ENCODE measurements around the gene LDHA. TPM values are rescaled to one million over a fixed set of nuclear protein-coding genes. Genes with fewer than 3 reads are reported as not detected.

The LDHA gene
- total and polyA plus RNA-seq, 2 of the 13 experiments (the other 11 are each of a cell fraction or from before 2014, with no cell fraction given): 805 to 1,547 TPM

DNA sequence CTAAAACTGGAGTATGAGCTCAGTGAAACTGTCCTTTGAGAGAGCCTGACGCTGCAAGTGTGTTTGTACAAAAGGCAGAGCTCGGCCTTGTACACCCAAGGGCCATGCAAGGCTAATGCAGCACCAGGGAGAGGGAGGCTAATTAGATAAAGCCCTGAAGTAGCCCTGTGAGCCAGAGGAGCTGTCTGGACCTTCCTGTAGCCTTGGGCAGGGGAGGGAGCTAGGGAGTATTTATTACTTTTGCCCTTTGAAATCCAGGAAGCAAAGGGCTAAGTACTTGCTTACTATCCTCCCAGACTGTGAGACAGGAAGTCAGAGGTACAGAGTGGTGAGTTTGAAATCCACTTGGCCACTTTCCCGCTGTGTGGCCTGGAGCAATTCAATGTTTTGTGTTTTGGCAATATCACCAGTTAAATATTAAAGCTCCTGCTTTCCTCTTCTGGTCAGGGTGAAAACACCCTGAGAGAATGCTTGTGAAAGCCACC, 10.2 kb upstream of the LDHA start (continued):
- TF ChIP-seq ZNF142 (CRISPR knock-in tag; IDR thresholded peaks at IDR 0.05) (no peak), ZNF101 (CRISPR knock-in tag; IDR thresholded peaks at IDR 0.05; ENCODE audit: borderline replicate concordance, low read depth) (0 out of 2 replicates have a peak, but pooled peaks have one; percentile 26), ZNF720 (CRISPR knock-in tag; IDR thresholded peaks at IDR 0.05) (no peak), ZNF234 (CRISPR knock-in tag; conservative IDR thresholded peaks at IDR 0.05) (no peak), ZNF572 (CRISPR knock-in tag; IDR thresholded peaks at IDR 0.05) (peak; percentile 1; the same call in 1 of the 2 replicates), RAD51 (IDR thresholded peaks at IDR 0.05; ENCODE audit: borderline replicate concordance) (no peak), ZNF331 (CRISPR knock-in tag; IDR thresholded peaks at IDR 0.05) (peak; percentile 40; the same call in 1 of the 2 replicates), ZMYM3 (CRISPR knock-in tag; IDR thresholded peaks at IDR 0.05) (0 out of 2 replicates have a peak, but pooled peaks have one; percentile 28), SALL2 (CRISPR knock-in tag; IDR thresholded peaks at IDR 0.05) (peak; percentile 67; the same call in 1 of the 2 replicates), PHF5A (CRISPR knock-in tag; IDR thresholded peaks at IDR 0.05; ENCODE audit: low read depth, unreplicated experiment) (no peak), GATAD1 (CRISPR knock-in tag; IDR thresholded peaks at IDR 0.05) (no peak; the same call in 1 of the 2 replicates), ZNF577 (CRISPR knock-in tag; IDR thresholded peaks at IDR 0.05; ENCODE audit: borderline replicate concordance, low read depth) (no peak), MTA1 (CRISPR knock-in tag; IDR thresholded peaks at IDR 0.05; ENCODE audit: borderline replicate concordance) (no peak), SOX13 (IDR thresholded peaks at IDR 0.05) (no peak), SOX13 (CRISPR knock-in tag; conservative IDR thresholded peaks at IDR 0.05 in 1 of 2, IDR thresholded peaks at IDR 0.05 in 1 of 2) (peak in 1 of 2 experiments; percentile 38; a peak in 1 of 4 replicates), SIN3A (IDR thresholded peaks at IDR 0.05; ENCODE audit: borderline replicate concordance, low read depth, low read length) (peak; percentile 43; the same call in 1 of the 2 replicates), ZFY (CRISPR knock-in tag; IDR thresholded peaks at IDR 0.05) (peak; percentile 33; the same call in 1 of the 2 replicates), CEBPB (IDR thresholded peaks at IDR 0.05; ENCODE audit: borderline replicate concordance, low read depth, low read length) (0 out of 2 replicates have a peak, but pooled peaks have one; percentile 3), ZNF563 (CRISPR knock-in tag; IDR thresholded peaks at IDR 0.05) (no peak), RFXANK (CRISPR knock-in tag; IDR thresholded peaks at IDR 0.05) (no peak)
- TF ChIP-seq, protein P1, sequence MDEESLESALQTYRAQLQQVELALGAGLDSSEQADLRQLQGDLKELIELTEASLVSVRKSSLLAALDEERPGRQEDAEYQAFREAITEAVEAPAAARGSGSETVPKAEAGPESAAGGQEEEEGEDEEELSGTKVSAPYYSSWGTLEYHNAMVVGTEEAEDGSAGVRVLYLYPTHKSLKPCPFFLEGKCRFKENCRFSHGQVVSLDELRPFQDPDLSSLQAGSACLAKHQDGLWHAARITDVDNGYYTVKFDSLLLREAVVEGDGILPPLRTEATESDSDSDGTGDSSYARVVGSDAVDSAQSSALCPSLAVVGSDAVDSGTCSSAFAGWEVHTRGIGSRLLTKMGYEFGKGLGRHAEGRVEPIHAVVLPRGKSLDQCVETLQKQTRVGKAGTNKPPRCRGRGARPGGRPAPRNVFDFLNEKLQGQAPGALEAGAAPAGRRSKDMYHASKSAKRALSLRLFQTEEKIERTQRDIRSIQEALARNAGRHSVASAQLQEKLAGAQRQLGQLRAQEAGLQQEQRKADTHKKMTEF (CRISPR knock-in tag; IDR thresholded peaks at IDR 0.05): peak; percentile 20; the same call in 1 of the 2 replicates
